GM23248 (cell line): ENCODE measurements around the gene F5. TPM values are rescaled to one million over a fixed set of nuclear protein-coding genes. Genes with fewer than 3 reads are reported as not detected.

Experiments used
- DNase-seq: peaks from one replicate; pipeline ENCODE4 v3.0.0-alpha.2; 2015
- H2AFZ ChIP-seq: fragments of 200-600 bp; sonication (generic); 2 replicates; pipeline ENCODE4 v1.6.1; 2016; ENCODE audit warnings: antibody characterized with exemption
- H3F3A ChIP-seq: fragments of 200-600 bp; sonication (generic); 2 replicates; pipeline ENCODE4 v1.6.1; 2016; ENCODE audit warnings: mild to moderate bottlenecking, antibody characterized with exemption, mixed run types; ENCODE audit not compliant: insufficient read depth
- H3K27ac ChIP-seq: fragments of 200-600 bp; sonication (generic); 2 replicates; pipeline ENCODE4 v1.5.1; 2016; ENCODE audit warnings: mild to moderate bottlenecking
- H3K27me3 ChIP-seq: fragments of 200-600 bp; sonication (generic); replicated peaks from 2 replicates; pipeline ENCODE4 v1.6.1; 2016; ENCODE audit warnings: mild to moderate bottlenecking; ENCODE audit not compliant: insufficient read depth
- H3K36me3 ChIP-seq: fragments of 200-600 bp; sonication (generic); 2 replicates; pipeline ENCODE4 v1.6.1; 2016; ENCODE audit warnings: low read depth, mild to moderate bottlenecking
- H3K4me1 ChIP-seq: fragments of 200-600 bp; sonication (generic); 2 replicates; pipeline ENCODE4 v1.6.1; 2016; ENCODE audit warnings: mild to moderate bottlenecking; ENCODE audit not compliant: insufficient read depth
- H3K4me2 ChIP-seq: fragments of 200-600 bp; sonication (generic); one replicate; pipeline ENCODE4 v1.6.1; 2016; ENCODE audit warnings: mild to moderate bottlenecking; ENCODE audit not compliant: unreplicated experiment
- H3K4me3 ChIP-seq: fragments of 200-600 bp; sonication (generic); 2 replicates; pipeline ENCODE4 v1.5.1; 2016; ENCODE audit warnings: mild to moderate bottlenecking
- H3K79me2 ChIP-seq: fragments of 200-600 bp; sonication (generic); 2 replicates; pipeline ENCODE4 v1.6.1; 2016; ENCODE audit warnings: mild to moderate bottlenecking; ENCODE audit not compliant: insufficient read depth
- H3K9ac ChIP-seq: fragments of 200-600 bp; sonication (generic); 2 replicates; pipeline ENCODE4 v1.6.1; 2016; ENCODE audit warnings: mild to moderate bottlenecking
- H3K9me2 ChIP-seq: fragments of 200-600 bp; sonication (generic); 2 replicates; pipeline ENCODE4 v1.6.1; 2016; ENCODE audit warnings: mixed run types, mild to moderate bottlenecking, moderate library complexity; ENCODE audit not compliant: insufficient read depth
- H3K9me3 ChIP-seq: fragments of 200-600 bp; sonication (generic); one replicate; pipeline ENCODE4 v1.6.1; 2017; ENCODE audit warnings: low read depth
- H4K20me1 ChIP-seq: fragments of 200-600 bp; sonication (generic); 2 replicates; pipeline ENCODE4 v1.6.0; 2016; ENCODE audit not compliant: insufficient read depth
- EZH2 ChIP-seq: fragments of 200-600 bp; sonication (generic); IDR thresholded peaks from 2 replicates; pipeline ENCODE4 v1.6.1; 2018; ENCODE audit warnings: antibody characterized with exemption, mild to moderate bottlenecking; ENCODE audit not compliant: insufficient read depth, poor library complexity, severe bottlenecking
- EZH2phosphoT487 ChIP-seq: fragments of 200-600 bp; sonication (generic); IDR thresholded peaks from 2 replicates; pipeline ENCODE4 v1.6.1; 2018; ENCODE audit warnings: antibody characterized with exemption, moderate library complexity, mild to moderate bottlenecking, low read depth; ENCODE audit not compliant: insufficient read depth
- WGBS, 2 experiments: methylation state at CpG; one replicate each; pipeline ENCODE4 v1.1.6; 2015 to 2017; ENCODE audit warnings: low lambda C conversion rate in 2 of 2, low coverage in 1 of 2; ENCODE audit errors: missing lambda C conversion rate in 2 of 2; 5-methylcytosine and 5-hydroxymethylcytosine counted together
- in situ Hi-C: fragments of 300-500 bp; cut with MboI; formaldehyde crosslinking; loops from 2 replicates; pipeline ENCODE4 v1.15.0; 2020
- polyA plus RNA-seq: library from polyadenylated mRNA; unstranded; fragments of >200 nt; fragmentation: Nextera tagmentation; extraction: Ambion mirVana; gene quantifications from 2 replicates; pipeline ENCODE4 v1.2.1, GENCODE V29; 2016
- total RNA-seq: library from RNA; depleted of rRNA; stranded (reverse); fragments of >200 nt; shearing (Covaris generic); gene quantifications from 2 replicates; pipeline ENCODE4 v1.2.3, GENCODE V29; 2014

F5 gene
- total and polyA plus RNA-seq, 2 experiments from 2014 or later = not detected

GRCh38 chr1:169483500-169483966 lies 102.7 kb downstream of the F5 start:
- 63 to 68% methylated on average over 5 of the region's 5 CpGs for WGBS, 2 experiments
- Histone ChIP-seq H3K4me3 (peak overlapping the region; percentile 83), H3K36me3 (no peaks in the 10 kb centered on the region), H3K27ac (no peak overlapping the region), H4K20me1 (no peaks in the 10 kb centered on the region), H2AFZ (peak overlapping the region; percentile 43), H3K4me2 (peak overlapping the region; percentile 89), H3K9me3 (no peaks in the 10 kb centered on the region), H3F3A (peaks cover 17% of the 10 kb centered on the region), H3K27me3 (no peaks in the 10 kb centered on the region), H3K9ac (peak overlapping the region; percentile 94), H3K9me2 (no peaks in the 10 kb centered on the region), H3K79me2 (peaks cover 66% of the 10 kb centered on the region), H3K4me1 (peaks cover 28% of the 10 kb centered on the region)
- TF ChIP-seq EZH2 (no peak), EZH2phosphoT487 (no peak)
- in situ Hi-C loops = no loop called here
- DNase-seq = peak; percentile 35

GRCh38 chr1:169479363-169480066 lies 106.8 kb downstream of the F5 start:
- 98 to 100% methylated on average over 1 of the region's 1 CpG for WGBS, 2 experiments
- H3K9me2 ChIP-seq = no peaks in the 10 kb centered on the region
- no peaks in the 10 kb centered on the region for H4K20me1 ChIP-seq
- no peak overlapping the region for H3K4me2 ChIP-seq
- no peaks in the 10 kb centered on the region for H3K27me3 ChIP-seq
- H3K36me3 ChIP-seq = no peaks in the 10 kb centered on the region
- TF ChIP-seq EZH2phosphoT487 = no peak
- no peak for TF ChIP-seq EZH2
- H3K4me1 ChIP-seq = peaks cover 16% of the 10 kb centered on the region
- DNase-seq = no peak
- in situ Hi-C loops = no loop called here
- H3K79me2 ChIP-seq = peaks cover 78% of the 10 kb centered on the region
- H3K9ac ChIP-seq = no peak overlapping the region
- H3K27ac ChIP-seq = no peak overlapping the region
- no peaks in the 10 kb centered on the region for H3K9me3 ChIP-seq
- no peaks in the 10 kb centered on the region for H3F3A ChIP-seq
- H3K4me3 ChIP-seq = no peak overlapping the region
- no peak overlapping the region for H2AFZ ChIP-seq

GRCh38 chr1:169478094-169478672 lies 108.1 kb downstream of the F5 start:
- Histone ChIP-seq H4K20me1 (no peaks in the 10 kb centered on the region), H3K4me2 (no peak overlapping the region), H3K79me2 (peaks cover 65% of the 10 kb centered on the region), H3K27ac (no peak overlapping the region), H3K9me2 (no peaks in the 10 kb centered on the region), H2AFZ (no peak overlapping the region), H3K36me3 (no peaks in the 10 kb centered on the region), H3K4me3 (no peak overlapping the region), H3K9me3 (no peaks in the 10 kb centered on the region), H3K9ac (no peak overlapping the region), H3F3A (no peaks in the 10 kb centered on the region), H3K4me1 (peaks cover 3% of the 10 kb centered on the region), H3K27me3 (no peaks in the 10 kb centered on the region)
- WGBS, 2 experiments = 98 to 99% methylated on average over 5 of the region's 5 CpGs
- in situ Hi-C loops = no loop called here
- no peak for DNase-seq
- no peak for TF ChIP-seq EZH2
- TF ChIP-seq EZH2phosphoT487 = no peak

- Histone ChIP-seq H3K79me2 (peaks cover 42% of the 10 kb centered on the region), H3K27ac (no peak overlapping the region), H3K4me3 (no peak overlapping the region), H3K9me2 (no peaks in the 10 kb centered on the region), H3K9ac (no peak overlapping the region), H4K20me1 (no peaks in the 10 kb centered on the region), H3K4me1 (no peaks in the 10 kb centered on the region), H3K27me3 (no peaks in the 10 kb centered on the region), H3K4me2 (no peak overlapping the region), H3K9me3 (no peaks in the 10 kb centered on the region), H3F3A (no peaks in the 10 kb centered on the region), H3K36me3 (no peaks in the 10 kb centered on the region), H2AFZ (no peak overlapping the region)
- no peak for DNase-seq
- 97 to 99% methylated on average over 3 of the region's 3 CpGs for WGBS, 2 experiments
- in situ Hi-C loops = no loop called here
- TF ChIP-seq EZH2 (no peak), EZH2phosphoT487 (no peak)
Observed at GRCh38 chr1:169475806-169476387, 110.4 kb downstream of the F5 start.
